H1 (cell line): Measurements from ENCODE around the gene AGAP1. TPM values are rescaled to one million over a fixed set of nuclear protein-coding genes. Genes with fewer than 3 reads are reported as not detected.

Experiments used
- EP300 ChIP-seq, 2 experiments: IDR thresholded peaks; 1 replicate in 1 of 2; 2 replicates in 1 of 2; pipeline ENCODE4 v1.6.1; 2011 to 2012; ENCODE audit warnings: low read depth in 2 of 2, low read length in 2 of 2, mild to moderate bottlenecking in 2 of 2, borderline replicate concordance in 1 of 2, inconsistent platforms in 1 of 2, moderate library complexity in 1 of 2
- FOSL1 ChIP-seq: IDR thresholded peaks from 2 replicates; pipeline ENCODE4 v1.6.1; 2011; ENCODE audit warnings: mild to moderate bottlenecking, low read depth, low read length, moderate library complexity; ENCODE audit not compliant: insufficient read depth
- HDAC2 ChIP-seq, 2 experiments: fragments of 300-600 bp in 1 of 2; sonication (generic) in 1 of 2; IDR thresholded peaks; 2 replicates each; pipeline ENCODE4 v1.6.1; 2011 to 2012; ENCODE audit warnings: low read depth in 2 of 2, low read length in 2 of 2, mild to moderate bottlenecking in 2 of 2, moderate library complexity in 2 of 2, borderline replicate concordance in 1 of 2, inconsistent platforms in 1 of 2
- HDAC6 ChIP-seq: IDR thresholded peaks from one replicate; pipeline ENCODE4 v1.7.1; 2012; ENCODE audit warnings: low read depth, mild to moderate bottlenecking, inconsistent platforms, low read length, moderate library complexity
- KDM4A ChIP-seq: IDR thresholded peaks from one replicate; pipeline ENCODE4 v1.7.1; 2012; ENCODE audit warnings: low read depth, mild to moderate bottlenecking, moderate library complexity, low read length, inconsistent platforms; ENCODE audit not compliant: severe bottlenecking
- SUZ12 ChIP-seq: fragments of 200-600 bp; sonication (generic); IDR thresholded peaks from 2 replicates; pipeline ENCODE4 v1.6.1; 2012; ENCODE audit warnings: mild to moderate bottlenecking, inconsistent platforms, low read length, moderate library complexity, mixed read lengths
- TAF1 ChIP-seq: IDR thresholded peaks from 2 replicates; pipeline ENCODE4 v1.6.1; 2011; ENCODE audit warnings: mild to moderate bottlenecking, low read depth, low read length
- polyA plus RNA-seq, 7 experiments: library from polyadenylated mRNA; depleted of rRNA in 3 of 7; stranded (reverse) in 5 of 7; unstranded in 2 of 7; fragments of >200 nt in 5 of 7; fragments of 200-250 nt in 2 of 7; gene quantifications; 1 replicate in 5 of 7; 2 replicates in 1 of 7; 4 replicates in 1 of 7; pipeline versions ENCODE4 v1.2.1 to v1.2.3, GENCODE V29; 2011 to 2013; ENCODE audit warnings: missing spikeins in 2 of 7, mixed read lengths in 2 of 7
- total RNA-seq: library from RNA; stranded (reverse); fragmentation: NEBNext Ultra II Directional; extraction: Animal tissue kit (Norgen Biotek cat#: 25700); gene quantifications from 2 replicates; pipeline ENCODE4 v1.2.1, GENCODE V29; 2021
- TF ChIP-seq, protein P1 (sequence below): fragments of 300-600 bp; sonication (generic); IDR thresholded peaks from 2 replicates; pipeline ENCODE4 v1.7.1; 2012; ENCODE audit warnings: low read length, moderate library complexity, mild to moderate bottlenecking, inconsistent platforms; ENCODE audit not compliant: insufficient replicate concordance
- TF ChIP-seq, protein P2 (sequence below): IDR thresholded peaks from 2 replicates; pipeline ENCODE4 v1.6.1; 2012; ENCODE audit warnings: inconsistent platforms
- TF ChIP-seq, protein P3 (sequence below): IDR thresholded peaks from 2 replicates; pipeline ENCODE4 v1.6.1; 2011; ENCODE audit warnings: low read depth, mild to moderate bottlenecking, low read length; ENCODE audit not compliant: insufficient read depth

AGAP1 gene
- total and polyA plus RNA-seq, 2 of the 8 experiments (the other 6 are each of a cell fraction or from before 2014, with no cell fraction given) = 18.1 to 39.4 TPM

DNA sequence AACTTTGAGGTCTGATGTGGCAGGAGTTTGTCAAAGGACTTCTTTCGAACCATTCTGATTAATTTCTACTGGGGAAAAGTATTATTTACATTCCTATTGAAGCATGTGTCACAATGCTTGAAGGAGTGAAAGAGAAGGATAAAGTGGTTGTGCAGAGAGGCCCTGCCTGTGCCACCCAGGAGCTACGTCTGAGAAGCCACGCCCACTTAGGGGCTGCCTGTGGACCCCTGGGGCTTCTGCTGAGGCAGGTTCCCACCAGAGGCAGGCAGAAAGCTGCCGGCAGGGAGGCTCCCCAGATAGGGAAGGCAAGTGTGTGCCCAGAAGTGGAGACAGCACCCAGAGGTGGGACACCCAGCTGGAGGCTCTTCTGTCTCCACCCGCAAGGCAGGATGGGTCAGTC, 627.0 kb downstream of the AGAP1 start (continued):
- TF ChIP-seq, protein P1, sequence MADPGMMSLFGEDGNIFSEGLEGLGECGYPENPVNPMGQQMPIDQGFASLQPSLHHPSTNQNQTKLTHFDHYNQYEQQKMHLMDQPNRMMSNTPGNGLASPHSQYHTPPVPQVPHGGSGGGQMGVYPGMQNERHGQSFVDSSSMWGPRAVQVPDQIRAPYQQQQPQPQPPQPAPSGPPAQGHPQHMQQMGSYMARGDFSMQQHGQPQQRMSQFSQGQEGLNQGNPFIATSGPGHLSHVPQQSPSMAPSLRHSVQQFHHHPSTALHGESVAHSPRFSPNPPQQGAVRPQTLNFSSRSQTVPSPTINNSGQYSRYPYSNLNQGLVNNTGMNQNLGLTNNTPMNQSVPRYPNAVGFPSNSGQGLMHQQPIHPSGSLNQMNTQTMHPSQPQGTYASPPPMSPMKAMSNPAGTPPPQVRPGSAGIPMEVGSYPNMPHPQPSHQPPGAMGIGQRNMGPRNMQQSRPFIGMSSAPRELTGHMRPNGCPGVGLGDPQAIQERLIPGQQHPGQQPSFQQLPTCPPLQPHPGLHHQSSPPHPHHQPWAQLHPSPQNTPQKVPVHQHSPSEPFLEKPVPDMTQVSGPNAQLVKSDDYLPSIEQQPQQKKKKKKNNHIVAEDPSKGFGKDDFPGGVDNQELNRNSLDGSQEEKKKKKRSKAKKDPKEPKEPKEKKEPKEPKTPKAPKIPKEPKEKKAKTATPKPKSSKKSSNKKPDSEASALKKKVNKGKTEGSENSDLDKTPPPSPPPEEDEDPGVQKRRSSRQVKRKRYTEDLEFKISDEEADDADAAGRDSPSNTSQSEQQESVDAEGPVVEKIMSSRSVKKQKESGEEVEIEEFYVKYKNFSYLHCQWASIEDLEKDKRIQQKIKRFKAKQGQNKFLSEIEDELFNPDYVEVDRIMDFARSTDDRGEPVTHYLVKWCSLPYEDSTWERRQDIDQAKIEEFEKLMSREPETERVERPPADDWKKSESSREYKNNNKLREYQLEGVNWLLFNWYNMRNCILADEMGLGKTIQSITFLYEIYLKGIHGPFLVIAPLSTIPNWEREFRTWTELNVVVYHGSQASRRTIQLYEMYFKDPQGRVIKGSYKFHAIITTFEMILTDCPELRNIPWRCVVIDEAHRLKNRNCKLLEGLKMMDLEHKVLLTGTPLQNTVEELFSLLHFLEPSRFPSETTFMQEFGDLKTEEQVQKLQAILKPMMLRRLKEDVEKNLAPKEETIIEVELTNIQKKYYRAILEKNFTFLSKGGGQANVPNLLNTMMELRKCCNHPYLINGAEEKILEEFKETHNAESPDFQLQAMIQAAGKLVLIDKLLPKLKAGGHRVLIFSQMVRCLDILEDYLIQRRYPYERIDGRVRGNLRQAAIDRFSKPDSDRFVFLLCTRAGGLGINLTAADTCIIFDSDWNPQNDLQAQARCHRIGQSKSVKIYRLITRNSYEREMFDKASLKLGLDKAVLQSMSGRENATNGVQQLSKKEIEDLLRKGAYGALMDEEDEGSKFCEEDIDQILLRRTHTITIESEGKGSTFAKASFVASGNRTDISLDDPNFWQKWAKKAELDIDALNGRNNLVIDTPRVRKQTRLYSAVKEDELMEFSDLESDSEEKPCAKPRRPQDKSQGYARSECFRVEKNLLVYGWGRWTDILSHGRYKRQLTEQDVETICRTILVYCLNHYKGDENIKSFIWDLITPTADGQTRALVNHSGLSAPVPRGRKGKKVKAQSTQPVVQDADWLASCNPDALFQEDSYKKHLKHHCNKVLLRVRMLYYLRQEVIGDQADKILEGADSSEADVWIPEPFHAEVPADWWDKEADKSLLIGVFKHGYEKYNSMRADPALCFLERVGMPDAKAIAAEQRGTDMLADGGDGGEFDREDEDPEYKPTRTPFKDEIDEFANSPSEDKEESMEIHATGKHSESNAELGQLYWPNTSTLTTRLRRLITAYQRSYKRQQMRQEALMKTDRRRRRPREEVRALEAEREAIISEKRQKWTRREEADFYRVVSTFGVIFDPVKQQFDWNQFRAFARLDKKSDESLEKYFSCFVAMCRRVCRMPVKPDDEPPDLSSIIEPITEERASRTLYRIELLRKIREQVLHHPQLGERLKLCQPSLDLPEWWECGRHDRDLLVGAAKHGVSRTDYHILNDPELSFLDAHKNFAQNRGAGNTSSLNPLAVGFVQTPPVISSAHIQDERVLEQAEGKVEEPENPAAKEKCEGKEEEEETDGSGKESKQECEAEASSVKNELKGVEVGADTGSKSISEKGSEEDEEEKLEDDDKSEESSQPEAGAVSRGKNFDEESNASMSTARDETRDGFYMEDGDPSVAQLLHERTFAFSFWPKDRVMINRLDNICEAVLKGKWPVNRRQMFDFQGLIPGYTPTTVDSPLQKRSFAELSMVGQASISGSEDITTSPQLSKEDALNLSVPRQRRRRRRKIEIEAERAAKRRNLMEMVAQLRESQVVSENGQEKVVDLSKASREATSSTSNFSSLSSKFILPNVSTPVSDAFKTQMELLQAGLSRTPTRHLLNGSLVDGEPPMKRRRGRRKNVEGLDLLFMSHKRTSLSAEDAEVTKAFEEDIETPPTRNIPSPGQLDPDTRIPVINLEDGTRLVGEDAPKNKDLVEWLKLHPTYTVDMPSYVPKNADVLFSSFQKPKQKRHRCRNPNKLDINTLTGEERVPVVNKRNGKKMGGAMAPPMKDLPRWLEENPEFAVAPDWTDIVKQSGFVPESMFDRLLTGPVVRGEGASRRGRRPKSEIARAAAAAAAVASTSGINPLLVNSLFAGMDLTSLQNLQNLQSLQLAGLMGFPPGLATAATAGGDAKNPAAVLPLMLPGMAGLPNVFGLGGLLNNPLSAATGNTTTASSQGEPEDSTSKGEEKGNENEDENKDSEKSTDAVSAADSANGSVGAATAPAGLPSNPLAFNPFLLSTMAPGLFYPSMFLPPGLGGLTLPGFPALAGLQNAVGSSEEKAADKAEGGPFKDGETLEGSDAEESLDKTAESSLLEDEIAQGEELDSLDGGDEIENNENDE = no peak
- TF ChIP-seq FOSL1 (no peak), HDAC2 (IDR thresholded peaks at IDR 0.05; ENCODE audit: borderline replicate concordance in 1 of 2, low read depth in 2 of 2, low read length in 2 of 2) (no peak), SUZ12 (no peak), EP300 (IDR thresholded peaks at IDR 0.05; ENCODE audit: borderline replicate concordance in 1 of 2, low read depth in 2 of 2, low read length in 2 of 2) (no peak), TAF1 (no peak), HDAC6 (no peak), KDM4A (no peak)
- TF ChIP-seq, protein P2, sequence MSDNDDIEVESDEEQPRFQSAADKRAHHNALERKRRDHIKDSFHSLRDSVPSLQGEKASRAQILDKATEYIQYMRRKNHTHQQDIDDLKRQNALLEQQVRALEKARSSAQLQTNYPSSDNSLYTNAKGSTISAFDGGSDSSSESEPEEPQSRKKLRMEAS = no peak
- TF ChIP-seq, protein P3, sequence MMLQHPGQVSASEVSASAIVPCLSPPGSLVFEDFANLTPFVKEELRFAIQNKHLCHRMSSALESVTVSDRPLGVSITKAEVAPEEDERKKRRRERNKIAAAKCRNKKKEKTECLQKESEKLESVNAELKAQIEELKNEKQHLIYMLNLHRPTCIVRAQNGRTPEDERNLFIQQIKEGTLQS = no peak
